GM23338 (cell line): Measurements from ENCODE around the gene UBL7.

ENCODE experiments used
- CREB1 ChIP-seq: fragments of 250-450 bp; sonication (Bioruptor Pico); IDR thresholded peaks from 2 replicates; pipeline ENCODE4 v1.5.0; 2020; ENCODE audit warnings: low read depth, mild to moderate bottlenecking, moderate library complexity
- CTCF ChIP-seq, 2 experiments: fragments of 200-600 bp in 1 of 2; sonication (generic) in 1 of 2; conservative IDR thresholded peaks; 2 replicates each; pipeline versions ENCODE4 v1.5.1 to v1.6.1; 2016 to 2017; ENCODE audit warnings: antibody characterized with exemption in 2 of 2, low read depth in 2 of 2, mild to moderate bottlenecking in 2 of 2, moderate library complexity in 1 of 2
- EZH2 ChIP-seq: fragments of 200-600 bp; sonication (generic); IDR thresholded peaks from one replicate; pipeline ENCODE4 v1.8.0; 2017; ENCODE audit warnings: antibody characterized with exemption, mild to moderate bottlenecking, low read depth; ENCODE audit not compliant: unreplicated experiment
- EZH2phosphoT487 ChIP-seq: fragments of 200-600 bp; sonication (generic); IDR thresholded peaks from one replicate; pipeline ENCODE4 v1.8.1; 2018; ENCODE audit warnings: antibody characterized with exemption; ENCODE audit not compliant: unreplicated experiment
- POLR2AphosphoS5 ChIP-seq: IDR thresholded peaks from 2 replicates; pipeline ENCODE4 v1.6.1; 2016; ENCODE audit warnings: antibody characterized with exemption, low read depth
- REST ChIP-seq: IDR thresholded peaks from one replicate; pipeline ENCODE4 v1.6.1; 2018; ENCODE audit warnings: antibody characterized with exemption; ENCODE audit not compliant: unreplicated experiment
- STAT1 ChIP-seq: IDR thresholded peaks from one replicate; pipeline ENCODE4 v1.6.1; 2016; ENCODE audit warnings: antibody characterized with exemption; ENCODE audit not compliant: unreplicated experiment

- no peak for TF ChIP-seq EZH2
- TF ChIP-seq POLR2AphosphoS5 = no peak
- no peak for TF ChIP-seq CREB1 (CRISPR knock-in tag)
- peak; percentile 39 to 62 for TF ChIP-seq CTCF (conservative IDR thresholded peaks at IDR 0.05; ENCODE audit: low read depth in 2 of 2)
- TF ChIP-seq EZH2phosphoT487 = no peak
- no peak for TF ChIP-seq REST
- no peak for TF ChIP-seq STAT1
Measured at GRCh38 chr15:74482661-74483060, 21.7 kb upstream of the UBL7 start.
